ENCODE data around the gene RALGAPA2. TPM values are rescaled to one million over a fixed set of nuclear protein-coding genes. Genes with fewer than 3 reads are reported as not detected.

The RALGAPA2 gene
- total RNA-seq (2022) = 26.3 and 28.5 TPM in 2 replicates
- percentile 76 among the genes with signal in this experiment for Bru-seq, nascent RNA
- percentile 59 among the genes with signal in this experiment for BruChase-seq, experiment 1, labeled RNA remaining after a 6-hour chase
- BruChase-seq, experiment 2, labeled RNA remaining after a 2-hour chase = percentile 63 among the genes with signal in this experiment
- long read RNA-seq, partial matches to known transcripts = 4 of 6 reads
- long read RNA-seq, other reads (novel, unspliced or antisense) = 2 of 6 reads

DNA sequence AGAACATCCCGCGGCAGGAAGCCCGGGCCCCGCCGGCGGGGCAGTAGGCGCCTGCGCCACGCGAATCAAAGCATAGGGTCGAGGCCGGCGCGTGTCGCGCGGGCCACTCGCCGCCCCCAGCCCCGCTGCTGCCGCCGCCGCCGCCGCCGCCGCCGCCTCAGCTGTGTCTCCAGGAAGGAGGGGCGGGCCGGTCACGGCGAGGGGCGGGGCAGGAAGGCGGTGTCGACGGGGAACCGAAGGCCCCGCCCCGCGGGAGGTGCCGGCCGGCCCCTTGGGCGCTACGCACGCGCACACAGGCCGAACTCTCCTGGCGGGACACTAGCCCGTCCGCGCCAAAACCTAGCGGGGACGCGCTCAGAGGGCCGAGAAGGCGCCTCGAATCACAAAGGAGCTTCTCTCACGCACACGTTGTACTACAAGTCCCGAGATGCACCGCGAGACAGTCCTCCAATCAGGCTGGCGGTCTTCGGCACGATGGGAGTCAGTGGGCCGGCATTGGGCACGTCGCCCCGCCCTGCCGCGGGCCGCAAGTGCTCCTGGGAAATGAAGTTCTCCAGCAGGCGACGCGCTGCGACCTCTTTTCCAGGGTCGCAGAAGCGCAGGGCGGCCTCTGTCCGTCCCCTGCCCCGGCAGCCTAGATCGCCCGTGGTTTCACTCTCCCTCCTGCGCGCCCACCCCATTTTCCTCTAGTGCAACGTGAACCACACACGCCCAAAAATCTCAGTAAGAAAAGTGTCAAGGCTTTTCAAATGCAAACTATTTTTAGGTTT lies at the start of gene RALGAPA2:
TSS of gene RALGAPA2 (minus strand) at position 171 of the 770 bp plus-strand sequence. CDS start at position 7, 164 bp downstream.
- DNase-seq = peak; percentile 84
- Mint-ChIP-seq H3K36me3 (ENCODE audit: insufficient read depth, unreplicated experiment) (peaks cover 24% of the 10 kb centered on the region), H3K9me3 (ENCODE audit: low read depth, unreplicated experiment) (no peaks in the 10 kb centered on the region), H3K27me3 (ENCODE audit: unreplicated experiment) (no peaks in the 10 kb centered on the region), H3K4me3 (ENCODE audit: low read depth, unreplicated experiment) (peak within 1 kb of the TSS; percentile 74), H3K27ac (ENCODE audit: unreplicated experiment) (peak within 1 kb of the TSS; percentile 58), H3K4me1 (ENCODE audit: low read depth, unreplicated experiment) (peaks cover 5% of the 10 kb centered on the region)
- no TSS peak for BruUV-seq (replicated peaks)
- TF ChIP-seq, protein P1, sequence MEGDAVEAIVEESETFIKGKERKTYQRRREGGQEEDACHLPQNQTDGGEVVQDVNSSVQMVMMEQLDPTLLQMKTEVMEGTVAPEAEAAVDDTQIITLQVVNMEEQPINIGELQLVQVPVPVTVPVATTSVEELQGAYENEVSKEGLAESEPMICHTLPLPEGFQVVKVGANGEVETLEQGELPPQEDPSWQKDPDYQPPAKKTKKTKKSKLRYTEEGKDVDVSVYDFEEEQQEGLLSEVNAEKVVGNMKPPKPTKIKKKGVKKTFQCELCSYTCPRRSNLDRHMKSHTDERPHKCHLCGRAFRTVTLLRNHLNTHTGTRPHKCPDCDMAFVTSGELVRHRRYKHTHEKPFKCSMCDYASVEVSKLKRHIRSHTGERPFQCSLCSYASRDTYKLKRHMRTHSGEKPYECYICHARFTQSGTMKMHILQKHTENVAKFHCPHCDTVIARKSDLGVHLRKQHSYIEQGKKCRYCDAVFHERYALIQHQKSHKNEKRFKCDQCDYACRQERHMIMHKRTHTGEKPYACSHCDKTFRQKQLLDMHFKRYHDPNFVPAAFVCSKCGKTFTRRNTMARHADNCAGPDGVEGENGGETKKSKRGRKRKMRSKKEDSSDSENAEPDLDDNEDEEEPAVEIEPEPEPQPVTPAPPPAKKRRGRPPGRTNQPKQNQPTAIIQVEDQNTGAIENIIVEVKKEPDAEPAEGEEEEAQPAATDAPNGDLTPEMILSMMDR (IDR thresholded peaks at IDR 0.05; ENCODE audit: unreplicated experiment) = no peak
- intact Hi-C loops (cut with micrococcal nuclease; ENCODE audit: unreplicated experiment) = loop anchor here (10.0 kb wide), 1 partner anchor 48 kb away; no protein-coding TSS in a partner anchor
- CTCF ChIA-PET = interaction anchor here (0.6 kb wide), 1 partner anchor 761 kb away, joined by 3 read pairs; no protein-coding TSS in a partner anchor

DNA sequence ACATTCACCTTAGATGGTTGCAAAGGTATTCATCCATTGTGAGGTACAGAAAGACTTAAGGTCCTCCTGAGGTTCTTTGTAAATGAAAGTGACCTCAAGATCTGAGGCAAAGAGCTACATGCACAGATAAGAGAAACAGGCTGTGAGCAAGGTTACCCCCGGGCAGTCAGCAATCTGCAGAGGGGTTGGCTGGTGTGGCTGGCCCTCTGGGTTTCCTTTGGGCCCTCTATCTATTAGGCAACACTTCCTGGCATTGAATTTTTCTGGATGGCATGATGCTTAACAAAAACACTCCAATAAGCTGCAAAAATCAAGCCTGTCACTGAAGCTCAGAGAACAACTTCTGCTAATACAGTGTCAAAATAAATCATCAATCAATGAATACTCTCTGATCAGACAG lies 48.9 kb upstream of the RALGAPA2 start:
- H3K27me3 Mint-ChIP-seq (ENCODE audit: unreplicated experiment) = no peaks in the 10 kb centered on the region
- no peaks in the 10 kb centered on the region for H3K9me3 Mint-ChIP-seq (ENCODE audit: low read depth, unreplicated experiment)

DNA sequence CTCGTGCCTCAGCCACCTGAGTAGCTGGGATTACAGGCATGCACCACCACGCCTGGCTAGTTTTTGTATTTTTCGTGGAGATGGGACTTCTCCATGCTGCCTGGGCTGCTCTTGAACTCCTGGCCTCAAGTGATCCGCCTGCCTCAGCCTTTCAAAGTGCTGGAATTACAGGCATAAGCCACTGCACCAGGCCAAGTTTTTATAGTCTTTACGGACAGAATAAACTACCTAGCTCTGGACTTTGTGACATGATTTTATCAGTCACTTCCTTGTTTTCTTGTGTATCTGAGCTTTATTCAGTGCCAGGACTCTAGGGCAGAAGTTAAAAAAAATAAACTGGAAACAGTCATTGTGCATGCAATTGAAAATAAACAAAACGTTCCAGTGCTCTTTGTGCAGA lies 46.7 kb upstream of the RALGAPA2 start:
- CTCF ChIA-PET = no interaction called here
- intact Hi-C loops (cut with micrococcal nuclease; ENCODE audit: unreplicated experiment) = no loop called here
- H3K36me3 Mint-ChIP-seq (ENCODE audit: insufficient read depth, unreplicated experiment) = no peaks in the 10 kb centered on the region
- no peak overlapping the region for H3K4me3 Mint-ChIP-seq (ENCODE audit: low read depth, unreplicated experiment)
- H3K27ac Mint-ChIP-seq (ENCODE audit: unreplicated experiment) = no peak overlapping the region
- no peaks in the 10 kb centered on the region for H3K9me3 Mint-ChIP-seq (ENCODE audit: low read depth, unreplicated experiment)
- TF ChIP-seq, protein P1 (IDR thresholded peaks at IDR 0.05; ENCODE audit: unreplicated experiment) = no peak
- H3K27me3 Mint-ChIP-seq (ENCODE audit: unreplicated experiment) = peaks cover 14% of the 10 kb centered on the region
- no peaks in the 10 kb centered on the region for H3K4me1 Mint-ChIP-seq (ENCODE audit: low read depth, unreplicated experiment)
- BruUV-seq (replicated peaks) = no TSS peak
- DNase-seq = no peak

More for the DNA sequence above, 48.9 kb upstream of the RALGAPA2 start:
- BruUV-seq (replicated peaks) = no TSS peak
- Mint-ChIP-seq H3K36me3 (ENCODE audit: insufficient read depth, unreplicated experiment) (no peaks in the 10 kb centered on the region), H3K4me1 (ENCODE audit: low read depth, unreplicated experiment) (no peaks in the 10 kb centered on the region), H3K4me3 (ENCODE audit: low read depth, unreplicated experiment) (no peak overlapping the region), H3K27ac (ENCODE audit: unreplicated experiment) (no peak overlapping the region)
- CTCF ChIA-PET = no interaction called here
- DNase-seq = no peak
- TF ChIP-seq, protein P1 (IDR thresholded peaks at IDR 0.05; ENCODE audit: unreplicated experiment) = no peak
- intact Hi-C loops (cut with micrococcal nuclease; ENCODE audit: unreplicated experiment) = no loop called here

DNA sequence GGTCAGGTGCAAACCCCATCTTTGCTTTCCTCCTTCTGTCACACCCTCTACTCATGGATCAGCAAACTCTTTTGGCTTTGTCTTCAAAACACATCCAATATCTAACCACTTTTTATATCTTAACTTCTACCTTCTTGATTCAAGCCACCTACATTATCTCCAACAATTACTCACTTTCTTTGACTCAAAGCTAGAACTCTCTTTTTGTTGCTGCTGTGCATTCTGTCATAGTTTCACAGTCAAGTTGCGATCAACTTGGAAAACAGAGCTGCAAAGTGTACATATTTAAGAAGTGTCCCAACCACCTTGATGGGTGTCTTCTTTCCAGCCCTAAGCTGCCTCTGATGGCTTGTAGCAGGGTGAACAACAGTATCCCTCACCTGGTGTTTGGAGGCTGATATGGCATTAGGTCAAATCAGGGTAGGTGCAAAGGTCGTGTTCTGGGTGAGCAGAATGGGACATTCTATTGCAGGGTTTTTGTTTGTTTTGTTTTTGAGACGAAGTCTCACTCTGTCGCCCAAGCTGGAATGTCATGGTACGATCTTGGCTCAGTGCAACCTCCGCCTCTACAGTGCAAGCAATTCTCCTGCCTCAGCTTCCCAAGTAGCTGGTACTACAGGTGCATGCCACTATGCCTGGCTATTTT lies 43.4 kb upstream of the RALGAPA2 start:
- CTCF ChIA-PET = no interaction called here
- Mint-ChIP-seq H3K27me3 (ENCODE audit: unreplicated experiment) (peaks cover 36% of the 10 kb centered on the region), H3K36me3 (ENCODE audit: insufficient read depth, unreplicated experiment) (no peaks in the 10 kb centered on the region), H3K4me1 (ENCODE audit: low read depth, unreplicated experiment) (no peaks in the 10 kb centered on the region), H3K27ac (ENCODE audit: unreplicated experiment) (no peak overlapping the region), H3K4me3 (ENCODE audit: low read depth, unreplicated experiment) (no peak overlapping the region), H3K9me3 (ENCODE audit: low read depth, unreplicated experiment) (no peaks in the 10 kb centered on the region)
- DNase-seq = no peak
- TF ChIP-seq, protein P1 (IDR thresholded peaks at IDR 0.05; ENCODE audit: unreplicated experiment) = no peak
- intact Hi-C loops (cut with micrococcal nuclease; ENCODE audit: unreplicated experiment) = no loop called here
- no TSS peak for BruUV-seq (replicated peaks)

Data from Calu3 (cell line).